AG04449 (cell line): ENCODE results near the gene ECD.

ENCODE experiments used
- CTCF ChIA-PET: fragments of 350-600 bp; formaldehyde crosslinking; extraction: SDS; loops from one replicate; lab custom pipeline; 2021; ENCODE audit warnings: antibody characterized with exemption; lab: Yijun Ruan, JAX
- POLR2A ChIA-PET: fragments of 400-600, 350-600 bp; formaldehyde crosslinking; extraction: SDS; loops from one replicate; lab custom pipeline; 2020; ENCODE audit warnings: antibody characterized with exemption, inconsistent platforms; lab: Yijun Ruan, JAX
- DNase-seq: peaks from one replicate; pipeline ENCODE4 v3.0.0-alpha.2; 2010; ENCODE audit warnings: low read depth, low spot score
- H3K4me3 ChIP-seq: 2 replicates; pipeline ENCODE4 v1.5.1; 2011; ENCODE audit warnings: low read depth, mild to moderate bottlenecking, control low read depth, low read length
- CTCF ChIP-seq: IDR thresholded peaks from one replicate; pipeline ENCODE4 v1.5.1; 2011; ENCODE audit warnings: mild to moderate bottlenecking, moderate library complexity, low read length, control low read depth, inconsistent platforms; ENCODE audit not compliant: insufficient read depth; ENCODE audit errors: missing control alignments

Gene ECD

GRCh38 chr10:73167458-73167782 is 388 bp downstream of the ECD start:
- CTCF ChIA-PET = interaction anchor here (5.2 kb wide), 1 partner anchor 10 kb away, joined by 58 read pairs; no protein-coding TSS in a partner anchor
- TF ChIP-seq CTCF = no peak
- H3K4me3 ChIP-seq = peak overlapping the region; percentile 88
- DNase-seq = no peak
- POLR2A ChIA-PET = interaction anchor here (1.4 kb wide), 1 partner anchor 39 kb away, joined by 5 read pairs; no protein-coding TSS in a partner anchor

- DNase-seq = no peak
- CTCF ChIA-PET = interaction anchor here (5.2 kb wide), 1 partner anchor 9 kb away, joined by 58 read pairs; no protein-coding TSS in a partner anchor
- no peak for TF ChIP-seq CTCF
- POLR2A ChIA-PET = no interaction called here
- H3K4me3 ChIP-seq = peak overlapping the region; percentile 88
Measured at GRCh38 chr10:73166972-73167371, 836 bp downstream of the ECD start.

- TF ChIP-seq CTCF = no peak
- DNase-seq = no peak
- ChIA-PET POLR2A (interaction anchor here (0.9 kb wide), 1 partner anchor 66 kb away, joined by 3 read pairs; the partner anchor contains the start of gene P4HA1), CTCF (interaction anchor here (0.9 to 1.2 kb wide), 3 partner anchors 10 to 21 kb away, joined by 3 read pairs; no protein-coding TSS in a partner anchor)
- no peak overlapping the region for H3K4me3 ChIP-seq
Measured at GRCh38 chr10:73163096-73163495, 4.7 kb downstream of the ECD start.

- DNase-seq = no peak
- ChIA-PET POLR2A (no interaction called here), CTCF (interaction anchor here (1.2 to 4.9 kb wide), 3 partner anchors 9 to 28 kb away, joined by 3 to 48 read pairs (median 4); no protein-coding TSS in a partner anchor)
- no peak for TF ChIP-seq CTCF
- no peak overlapping the region for H3K4me3 ChIP-seq
Measured at GRCh38 chr10:73161662-73162061, 6.1 kb downstream of the ECD start.

GRCh38 chr10:73161079-73161478 is 6.7 kb downstream of the ECD start:
- TF ChIP-seq CTCF = no peak
- POLR2A ChIA-PET = no interaction called here
- DNase-seq = no peak
- H3K4me3 ChIP-seq = no peak overlapping the region
- CTCF ChIA-PET = interaction anchor here (0.6 to 4.9 kb wide), 6 partner anchors 8 to 66 kb away, joined by 3 to 48 read pairs (median 4); partner anchors contain the start of gene P4HA1

- TF ChIP-seq CTCF = peak; percentile 50
- ChIA-PET CTCF (interaction anchor here (0.6 to 5.6 kb wide), 31 partner anchors 10 to 794 kb away, joined by 3 to 58 read pairs (median 4); partner anchors contain the start of genes ECD, FAM149B1, NUDT13 and P4HA1), POLR2A (no interaction called here)
- DNase-seq = no peak
- no peak overlapping the region for H3K4me3 ChIP-seq
Measured at GRCh38 chr10:73159038-73159648, 8.7 kb downstream of the ECD start.
